Esophagus squamous epithelium (tissue), 4 donors: ENCODE measurements around the gene VPS18.

Experiments
- POLR2A ChIP-seq, 4 donors: fragments of 450-650 bp; IDR thresholded peaks; one replicate each; pipeline ENCODE4 v1.6.1; 2017; ENCODE audit warnings: antibody characterized with exemption in 4 of 4, mild to moderate bottlenecking in 4 of 4, moderate library complexity in 3 of 4
- TF ChIP-seq, protein P1 (sequence below), 6 experiments: fragments of 450-650 bp in 4 of 6; fragments of 200-600 bp in 2 of 6; sonication (generic) in 2 of 6; IDR thresholded peaks; one replicate each; pipeline ENCODE4 v1.5.1; 2016 to 2019; ENCODE audit warnings: antibody characterized with exemption in 6 of 6, mild to moderate bottlenecking in 4 of 6, moderate library complexity in 4 of 6

DNA sequence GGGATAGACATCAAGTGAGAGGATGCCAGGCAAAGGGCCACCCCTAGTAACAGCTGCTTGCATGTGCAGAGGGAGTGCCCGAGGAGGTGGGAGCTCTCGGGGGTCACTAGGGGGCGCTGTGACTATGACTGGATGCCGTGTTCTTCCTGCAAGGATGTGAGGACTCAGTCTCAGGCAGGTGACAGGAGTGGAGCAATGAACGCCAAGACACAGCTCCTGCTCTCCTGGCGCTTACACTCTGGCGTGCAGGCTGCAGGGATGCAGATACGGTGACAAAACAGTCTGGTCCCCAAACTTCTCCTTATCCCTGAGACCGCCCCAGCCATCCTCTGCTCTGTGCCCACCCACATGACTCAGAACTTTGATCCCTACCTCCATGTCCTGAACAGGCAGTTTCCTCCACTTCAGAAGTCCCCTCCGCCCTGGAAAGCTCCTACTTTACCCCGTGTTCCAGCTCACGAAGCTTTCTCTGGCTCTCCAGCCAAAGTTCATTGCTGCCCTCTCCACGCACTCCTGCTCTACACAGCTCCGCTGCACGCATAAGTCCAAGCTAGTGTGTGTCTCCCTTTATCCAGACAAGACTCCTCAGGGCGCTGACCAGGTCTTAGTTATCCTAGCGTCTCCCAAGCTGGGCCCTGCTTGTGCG, 34.9 kb upstream of the VPS18 start:
- TF ChIP-seq POLR2A (IDR thresholded peaks at IDR 0.05): no peak
- TF ChIP-seq, protein P1, sequence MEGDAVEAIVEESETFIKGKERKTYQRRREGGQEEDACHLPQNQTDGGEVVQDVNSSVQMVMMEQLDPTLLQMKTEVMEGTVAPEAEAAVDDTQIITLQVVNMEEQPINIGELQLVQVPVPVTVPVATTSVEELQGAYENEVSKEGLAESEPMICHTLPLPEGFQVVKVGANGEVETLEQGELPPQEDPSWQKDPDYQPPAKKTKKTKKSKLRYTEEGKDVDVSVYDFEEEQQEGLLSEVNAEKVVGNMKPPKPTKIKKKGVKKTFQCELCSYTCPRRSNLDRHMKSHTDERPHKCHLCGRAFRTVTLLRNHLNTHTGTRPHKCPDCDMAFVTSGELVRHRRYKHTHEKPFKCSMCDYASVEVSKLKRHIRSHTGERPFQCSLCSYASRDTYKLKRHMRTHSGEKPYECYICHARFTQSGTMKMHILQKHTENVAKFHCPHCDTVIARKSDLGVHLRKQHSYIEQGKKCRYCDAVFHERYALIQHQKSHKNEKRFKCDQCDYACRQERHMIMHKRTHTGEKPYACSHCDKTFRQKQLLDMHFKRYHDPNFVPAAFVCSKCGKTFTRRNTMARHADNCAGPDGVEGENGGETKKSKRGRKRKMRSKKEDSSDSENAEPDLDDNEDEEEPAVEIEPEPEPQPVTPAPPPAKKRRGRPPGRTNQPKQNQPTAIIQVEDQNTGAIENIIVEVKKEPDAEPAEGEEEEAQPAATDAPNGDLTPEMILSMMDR (IDR thresholded peaks at IDR 0.05): peak; percentile 65 to 85 (median 82)
